Hematopoietic multipotent progenitor cell treated with erythropoietin and hydrocortisone succinate and interleukin-3 and kit ligand, for 15 days (in vitro differentiated cells): ENCODE results near the gene BCORL1.
A peak's percentile ranks its signal among the peaks of the same experiment; 100 is the strongest.

Experiments
- DNase-seq: peaks from one replicate; pipeline ENCODE4 v3.0.0-alpha.2; 2015; ENCODE audit warnings: low spot score

BCORL1 gene

GRCh38 chrX:130009658-130010223, 27.3 kb downstream of the BCORL1 start:
- no peak for DNase-seq

- DNase-seq = no peak
Observed at GRCh38 chrX:130012683-130013082, 30.2 kb downstream of the BCORL1 start.

- DNase-seq = no peak
Observed at GRCh38 chrX:130013661-130014060, 31.2 kb downstream of the BCORL1 start.

- no peak for DNase-seq
Observed at GRCh38 chrX:130014356-130014755, 31.9 kb downstream of the BCORL1 start.

GRCh38 chrX:130014770-130015169, 32.3 kb downstream of the BCORL1 start:
- DNase-seq = no peak

- DNase-seq = no peak
Observed at GRCh38 chrX:130015181-130015580, 32.7 kb downstream of the BCORL1 start.

- DNase-seq = no peak
Observed at GRCh38 chrX:130018143-130018542, 35.7 kb downstream of the BCORL1 start.

- no peak for DNase-seq
Observed at GRCh38 chrX:130020661-130021324, 38.4 kb downstream of the BCORL1 start.

GRCh38 chrX:130024127-130024526, 41.7 kb downstream of the BCORL1 start:
- peak; percentile 86 for DNase-seq

GRCh38 chrX:130025256-130025655, 42.8 kb downstream of the BCORL1 start:
- no peak for DNase-seq

- no peak for DNase-seq
Observed at GRCh38 chrX:130027569-130027968, 45.1 kb downstream of the BCORL1 start.

GRCh38 chrX:130028196-130028595, 45.8 kb downstream of the BCORL1 start:
- DNase-seq = peak; percentile 45

- DNase-seq = no peak
Observed at GRCh38 chrX:130030826-130031225, 48.4 kb downstream of the BCORL1 start.

GRCh38 chrX:130032552-130032951, 50.1 kb downstream of the BCORL1 start:
- no peak for DNase-seq

GRCh38 chrX:130034178-130034577, 51.7 kb downstream of the BCORL1 start:
- no peak for DNase-seq

GRCh38 chrX:130039847-130040246, 57.4 kb downstream of the BCORL1 start:
- DNase-seq = no peak

GRCh38 chrX:130047416-130047815, 65.0 kb downstream of the BCORL1 start:
- no peak for DNase-seq

GRCh38 chrX:130048686-130049222, 66.3 kb downstream of the BCORL1 start:
- no peak for DNase-seq

- DNase-seq = no peak
Observed at GRCh38 chrX:130049821-130050220, 67.4 kb downstream of the BCORL1 start.

- DNase-seq = no peak
Observed at GRCh38 chrX:130051176-130051845, 68.9 kb downstream of the BCORL1 start.

GRCh38 chrX:130053236-130053635, 70.8 kb downstream of the BCORL1 start:
- no peak for DNase-seq

- no peak for DNase-seq
Observed at GRCh38 chrX:130055103-130055502, 72.7 kb downstream of the BCORL1 start.

GRCh38 chrX:130055899-130056298, 73.5 kb downstream of the BCORL1 start:
- DNase-seq = no peak
